Activated CD4-positive, alpha-beta T cell treated with anti-CD3 and anti-CD28 coated beads, Interleukin-2, amount 50 U/mL, for 48 hours (primary cell): ENCODE measurements around the gene AAGAB.
"Not testable (repeated sequence)": the region's sequence is repeated elsewhere in the genome, so short reads cannot be mapped to it uniquely, and the experiment has no call there.

Experiments
- DNase-seq, 2 experiments: peaks; one replicate each; pipeline ENCODE4 v3.0.0-alpha.2; 2020

The AAGAB gene

GRCh38 chr15:67168694-67169093, 85.8 kb downstream of the AAGAB start:
- no peak for DNase-seq

- DNase-seq = no peak
These were observed 87.4 kb downstream of the AAGAB start for GRCh38 chr15:67167091-67167490.

- no peak for DNase-seq
These were observed 88.0 kb downstream of the AAGAB start for GRCh38 chr15:67166280-67167009.

- DNase-seq = no peak
These were observed 88.9 kb downstream of the AAGAB start for GRCh38 chr15:67165254-67166253.

- DNase-seq = no peak
These were observed 89.6 kb downstream of the AAGAB start for GRCh38 chr15:67164811-67165253.

- DNase-seq = no peak
These were observed 90.1 kb downstream of the AAGAB start for GRCh38 chr15:67164401-67164791.

GRCh38 chr15:67163180-67163579, 91.3 kb downstream of the AAGAB start:
- no peak for DNase-seq

- no peak for DNase-seq
These were observed 92.6 kb downstream of the AAGAB start for GRCh38 chr15:67161881-67162280.

GRCh38 chr15:67161412-67161811, 93.0 kb downstream of the AAGAB start:
- no peak for DNase-seq

GRCh38 chr15:67158367-67158766, 96.1 kb downstream of the AAGAB start:
- DNase-seq = no peak

GRCh38 chr15:67157521-67158252, 96.8 kb downstream of the AAGAB start:
- no peak for DNase-seq

GRCh38 chr15:67156834-67157233, 97.6 kb downstream of the AAGAB start:
- no peak for DNase-seq

- no peak for DNase-seq
These were observed 98.0 kb downstream of the AAGAB start for GRCh38 chr15:67156426-67156825.

GRCh38 chr15:67154249-67154648, 100.2 kb downstream of the AAGAB start:
- DNase-seq = no peak

- DNase-seq = not testable (repeated sequence)
These were observed 101.4 kb downstream of the AAGAB start for GRCh38 chr15:67153044-67153443.

- DNase-seq = no peak
These were observed 102.0 kb downstream of the AAGAB start for GRCh38 chr15:67152429-67152828.
